Measurements from ENCODE around the gene PYGM. TPM values are rescaled to one million over a fixed set of nuclear protein-coding genes. Genes with fewer than 3 reads are reported as not detected.
A peak's percentile ranks its signal among the peaks of the same experiment; 100 is the strongest.

PYGM gene
- total and polyA plus RNA-seq, 3 donors from 2014 or later: 12.1 to 14.4 (median 14.2) TPM

- DNase-seq: no peak
- Histone ChIP-seq H3K4me3 (peak overlapping the region; percentile 53 to 67), H3K4me1 (peaks cover 30% of the 10 kb centered on the region), H3K27ac (peak overlapping the region; percentile 63), H3K9me3 (no peaks in the 10 kb centered on the region), H3K27me3 (no peaks in the 10 kb centered on the region), H3K36me3 (ENCODE audit: low read depth, missing control alignments) (no peaks in the 10 kb centered on the region)
- no peak for TF ChIP-seq POLR2A (IDR thresholded peaks at IDR 0.05)
- TF ChIP-seq, protein P1, sequence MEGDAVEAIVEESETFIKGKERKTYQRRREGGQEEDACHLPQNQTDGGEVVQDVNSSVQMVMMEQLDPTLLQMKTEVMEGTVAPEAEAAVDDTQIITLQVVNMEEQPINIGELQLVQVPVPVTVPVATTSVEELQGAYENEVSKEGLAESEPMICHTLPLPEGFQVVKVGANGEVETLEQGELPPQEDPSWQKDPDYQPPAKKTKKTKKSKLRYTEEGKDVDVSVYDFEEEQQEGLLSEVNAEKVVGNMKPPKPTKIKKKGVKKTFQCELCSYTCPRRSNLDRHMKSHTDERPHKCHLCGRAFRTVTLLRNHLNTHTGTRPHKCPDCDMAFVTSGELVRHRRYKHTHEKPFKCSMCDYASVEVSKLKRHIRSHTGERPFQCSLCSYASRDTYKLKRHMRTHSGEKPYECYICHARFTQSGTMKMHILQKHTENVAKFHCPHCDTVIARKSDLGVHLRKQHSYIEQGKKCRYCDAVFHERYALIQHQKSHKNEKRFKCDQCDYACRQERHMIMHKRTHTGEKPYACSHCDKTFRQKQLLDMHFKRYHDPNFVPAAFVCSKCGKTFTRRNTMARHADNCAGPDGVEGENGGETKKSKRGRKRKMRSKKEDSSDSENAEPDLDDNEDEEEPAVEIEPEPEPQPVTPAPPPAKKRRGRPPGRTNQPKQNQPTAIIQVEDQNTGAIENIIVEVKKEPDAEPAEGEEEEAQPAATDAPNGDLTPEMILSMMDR (IDR thresholded peaks at IDR 0.05): no peak
- WGBS, 2 donors: 6% methylated on average over 28 to 53 of the region's 54 CpGs
- intact Hi-C loops (cut with DNase I; ENCODE audit: low total_unique reads): no loop called here
These were observed 17.5 kb downstream of the PYGM start for GRCh38 chr11:64742087-64742888.

DNA sequence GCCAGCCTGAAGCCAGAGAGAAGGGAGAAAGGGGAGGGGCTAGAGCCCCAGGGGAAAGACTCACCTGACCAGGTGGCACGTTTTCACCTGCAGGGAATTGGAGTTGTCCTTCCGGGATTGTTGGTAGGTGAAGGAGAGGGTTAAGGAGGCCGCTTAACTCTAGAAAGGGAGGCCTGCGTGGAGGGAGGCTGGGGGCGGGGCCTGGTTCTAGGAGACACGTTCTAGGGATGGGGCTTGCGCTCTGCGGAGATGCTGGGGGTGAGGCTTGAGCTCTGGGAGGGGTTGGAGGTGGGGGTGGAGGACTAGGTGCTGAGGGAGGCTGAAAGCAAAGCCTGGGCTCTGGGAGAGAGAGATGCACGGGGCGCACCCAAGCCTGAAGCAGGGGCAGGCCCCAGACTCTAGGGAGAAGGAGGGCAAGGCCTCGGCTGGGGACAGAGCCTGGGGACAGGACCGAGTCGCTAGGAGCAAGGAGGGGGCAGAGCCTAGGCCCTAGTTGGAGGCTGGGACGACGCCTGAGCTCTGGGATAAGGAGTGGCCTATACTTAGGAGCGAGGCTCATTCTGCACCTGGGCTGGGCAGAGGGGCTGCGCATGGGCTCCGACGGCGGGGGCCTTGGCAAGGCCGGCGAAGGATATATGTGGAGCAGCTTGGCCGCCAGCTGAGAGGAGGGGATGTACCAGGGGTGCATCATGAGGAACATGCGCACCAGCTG is 18.2 kb downstream of the PYGM start:
- Histone ChIP-seq H3K27ac (peak overlapping the region in 1 of 2 donors; percentile 63), H3K27me3 (no peaks in the 10 kb centered on the region), H3K9me3 (no peaks in the 10 kb centered on the region), H3K4me1 (peaks cover 30% of the 10 kb centered on the region), H3K36me3 (ENCODE audit: low read depth, missing control alignments) (no peaks in the 10 kb centered on the region), H3K4me3 (peak overlapping the region; percentile 53 to 67)
- TF ChIP-seq, protein P1 (IDR thresholded peaks at IDR 0.05): no peak
- no peak for TF ChIP-seq POLR2A (IDR thresholded peaks at IDR 0.05)
- intact Hi-C loops (cut with DNase I; ENCODE audit: low total_unique reads): no loop called here
- WGBS, 2 donors: 46 to 52% methylated on average over 19 to 24 of the region's 24 CpGs
- no peak for DNase-seq

GRCh38 chr11:64739871-64740270 is 19.9 kb downstream of the PYGM start:
- Histone ChIP-seq H3K9me3 (no peaks in the 10 kb centered on the region), H3K36me3 (ENCODE audit: low read depth, missing control alignments) (no peaks in the 10 kb centered on the region), H3K4me3 (no peak overlapping the region), H3K27me3 (no peaks in the 10 kb centered on the region), H3K4me1 (peaks cover 17% of the 10 kb centered on the region), H3K27ac (no peak overlapping the region)
- TF ChIP-seq POLR2A (IDR thresholded peaks at IDR 0.05): no peak
- TF ChIP-seq, protein P1 (IDR thresholded peaks at IDR 0.05): no peak
- intact Hi-C loops (cut with DNase I; ENCODE audit: low total_unique reads): no loop called here
- DNase-seq: no peak
- WGBS, 2 donors: 80 to 97% methylated on average over 3 to 12 of the region's 12 CpGs

- TF ChIP-seq POLR2A (IDR thresholded peaks at IDR 0.05): no peak
- TF ChIP-seq, protein P1 (IDR thresholded peaks at IDR 0.05): no peak
- H3K27me3 ChIP-seq: no peaks in the 10 kb centered on the region
- WGBS, 2 donors: 93 to 100% methylated on average over 3 to 15 of the region's 15 CpGs
- intact Hi-C loops (cut with DNase I; ENCODE audit: low total_unique reads): no loop called here
- H3K9me3 ChIP-seq: no peaks in the 10 kb centered on the region
- H3K4me3 ChIP-seq: no peak overlapping the region
- DNase-seq: no peak
- no peaks in the 10 kb centered on the region for H3K4me1 ChIP-seq
- no peaks in the 10 kb centered on the region for H3K36me3 ChIP-seq (ENCODE audit: low read depth, missing control alignments)
- H3K27ac ChIP-seq: no peak overlapping the region
These were observed 23.1 kb downstream of the PYGM start for GRCh38 chr11:64736654-64737053.

Measured in testis (tissue), 3 donors.